Measurements from ENCODE around the gene SNX27. TPM values are rescaled to one million over a fixed set of nuclear protein-coding genes. Genes with fewer than 3 reads are reported as not detected.

The SNX27 gene
- total and polyA plus RNA-seq, 2 donors (not counting 1 experiment from before 2014, with no cell fraction given), result 29.5 to 38.1 TPM

DNA sequence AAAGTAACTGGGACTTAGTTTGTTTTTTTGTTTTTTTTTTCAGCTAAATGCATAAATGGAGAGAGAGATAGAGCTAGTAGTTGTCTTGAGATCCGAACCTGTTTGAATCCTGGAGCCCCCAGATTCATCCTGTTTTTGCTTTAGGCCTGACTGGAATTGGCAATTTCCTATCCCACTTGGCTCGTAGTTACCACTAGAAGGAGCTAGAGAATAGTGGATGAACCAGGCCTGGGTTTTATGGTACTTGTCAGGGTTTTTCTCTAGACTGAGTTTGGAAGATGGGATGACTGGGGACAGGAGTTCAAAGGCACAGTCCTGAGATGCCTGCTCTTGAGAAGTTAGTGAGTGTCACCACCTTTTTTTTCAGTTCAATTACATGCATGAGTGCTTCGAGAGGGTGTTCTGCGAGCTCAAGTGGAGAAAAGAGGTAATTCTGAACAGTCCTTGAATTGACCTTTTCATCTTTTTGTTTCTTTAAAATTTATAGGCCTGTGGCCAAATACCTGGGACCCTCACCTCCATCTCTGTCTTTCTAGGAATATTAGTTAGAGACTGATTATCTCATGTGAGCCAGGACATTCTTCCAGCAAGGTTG is 81.3 kb downstream of the SNX27 start:
- peak; percentile 32 to 60 for DNase-seq (ENCODE audit: low read depth in 2 of 2)
- Histone ChIP-seq H3K4me3 (replicated peaks in 1 of 4; ENCODE audit: control extremely low read depth in 1 of 4, insufficient read depth in 1 of 4, low read depth in 3 of 4, low read length in 4 of 4) (no peak overlapping the region), H3K79me2 (ENCODE audit: control insufficient read depth, insufficient read depth, low read length) (no peaks in the 10 kb centered on the region), H4K20me1 (ENCODE audit: control insufficient read depth, extremely low read depth, insufficient read depth, low read length) (no peaks in the 10 kb centered on the region), H3K36me3 (ENCODE audit: control insufficient read depth, insufficient read depth, low read length) (peaks cover 2% of the 10 kb centered on the region), H2AFZ (ENCODE audit: low read length) (no peak overlapping the region), H3K4me1 (ENCODE audit: control insufficient read depth, extremely low read depth, insufficient read depth, low read length) (no peaks in the 10 kb centered on the region), H3K9ac (ENCODE audit: insufficient read depth, low read length) (no peak overlapping the region), H3K4me2 (ENCODE audit: extremely low read depth, insufficient read depth, low read length) (no peak overlapping the region), H3K27ac (ENCODE audit: insufficient read depth, low read length) (no peak overlapping the region), H3K27me3 (ENCODE audit: control insufficient read depth, insufficient read depth, low read length) (no peaks in the 10 kb centered on the region), H3K9me3 (ENCODE audit: control insufficient read depth, insufficient read depth, low read depth, low read length) (no peaks in the 10 kb centered on the region)
- TF ChIP-seq, protein P1, sequence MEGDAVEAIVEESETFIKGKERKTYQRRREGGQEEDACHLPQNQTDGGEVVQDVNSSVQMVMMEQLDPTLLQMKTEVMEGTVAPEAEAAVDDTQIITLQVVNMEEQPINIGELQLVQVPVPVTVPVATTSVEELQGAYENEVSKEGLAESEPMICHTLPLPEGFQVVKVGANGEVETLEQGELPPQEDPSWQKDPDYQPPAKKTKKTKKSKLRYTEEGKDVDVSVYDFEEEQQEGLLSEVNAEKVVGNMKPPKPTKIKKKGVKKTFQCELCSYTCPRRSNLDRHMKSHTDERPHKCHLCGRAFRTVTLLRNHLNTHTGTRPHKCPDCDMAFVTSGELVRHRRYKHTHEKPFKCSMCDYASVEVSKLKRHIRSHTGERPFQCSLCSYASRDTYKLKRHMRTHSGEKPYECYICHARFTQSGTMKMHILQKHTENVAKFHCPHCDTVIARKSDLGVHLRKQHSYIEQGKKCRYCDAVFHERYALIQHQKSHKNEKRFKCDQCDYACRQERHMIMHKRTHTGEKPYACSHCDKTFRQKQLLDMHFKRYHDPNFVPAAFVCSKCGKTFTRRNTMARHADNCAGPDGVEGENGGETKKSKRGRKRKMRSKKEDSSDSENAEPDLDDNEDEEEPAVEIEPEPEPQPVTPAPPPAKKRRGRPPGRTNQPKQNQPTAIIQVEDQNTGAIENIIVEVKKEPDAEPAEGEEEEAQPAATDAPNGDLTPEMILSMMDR (conservative IDR thresholded peaks at IDR 0.05 in 1 of 2, IDR thresholded peaks at IDR 0.05 in 1 of 2; ENCODE audit: low read depth in 1 of 2, low read length in 2 of 2), result peak; percentile 80 to 81
- no peak for TF ChIP-seq EZH2 (IDR thresholded peaks at IDR 0.05; ENCODE audit: low read length, missing control alignments)

DNA sequence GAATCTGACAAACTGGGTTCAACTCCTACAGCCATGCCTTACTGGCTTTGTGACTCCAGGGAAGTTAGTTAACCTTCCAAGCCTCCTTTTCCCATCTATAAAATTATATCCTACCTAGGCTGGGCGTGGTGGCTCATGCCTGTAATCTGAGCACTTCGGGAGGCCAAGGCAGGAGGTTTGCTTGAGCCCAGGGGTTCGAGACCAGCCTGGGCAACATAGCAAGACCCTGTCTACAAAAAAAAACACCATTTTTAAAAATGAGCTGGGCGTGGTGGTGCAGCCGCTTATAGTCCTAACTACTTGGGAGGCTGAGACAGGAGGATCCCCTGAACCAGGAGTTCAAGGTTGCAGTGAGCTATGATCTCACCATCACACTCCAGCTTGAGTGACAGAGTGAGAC is 89.7 kb downstream of the SNX27 start:
- Histone ChIP-seq H3K4me3 (replicated peaks in 1 of 4; ENCODE audit: control extremely low read depth in 1 of 4, insufficient read depth in 1 of 4, low read depth in 3 of 4, low read length in 4 of 4) (no peak overlapping the region), H3K36me3 (ENCODE audit: control insufficient read depth, insufficient read depth, low read length) (no peaks in the 10 kb centered on the region), H3K27ac (ENCODE audit: insufficient read depth, low read length) (no peak overlapping the region), H3K4me1 (ENCODE audit: control insufficient read depth, extremely low read depth, insufficient read depth, low read length) (no peaks in the 10 kb centered on the region), H3K79me2 (ENCODE audit: control insufficient read depth, insufficient read depth, low read length) (no peaks in the 10 kb centered on the region), H4K20me1 (ENCODE audit: control insufficient read depth, extremely low read depth, insufficient read depth, low read length) (no peaks in the 10 kb centered on the region), H2AFZ (ENCODE audit: low read length) (no peak overlapping the region), H3K9me3 (ENCODE audit: control insufficient read depth, insufficient read depth, low read depth, low read length) (no peaks in the 10 kb centered on the region), H3K9ac (ENCODE audit: insufficient read depth, low read length) (no peak overlapping the region), H3K27me3 (ENCODE audit: control insufficient read depth, insufficient read depth, low read length) (no peaks in the 10 kb centered on the region), H3K4me2 (ENCODE audit: extremely low read depth, insufficient read depth, low read length) (no peak overlapping the region)
- DNase-seq (ENCODE audit: low read depth in 2 of 2), result no peak
- TF ChIP-seq, protein P1 (conservative IDR thresholded peaks at IDR 0.05 in 1 of 2, IDR thresholded peaks at IDR 0.05 in 1 of 2; ENCODE audit: low read depth in 1 of 2, low read length in 2 of 2), result no peak
- no peak for TF ChIP-seq EZH2 (IDR thresholded peaks at IDR 0.05; ENCODE audit: low read length, missing control alignments)

DNA sequence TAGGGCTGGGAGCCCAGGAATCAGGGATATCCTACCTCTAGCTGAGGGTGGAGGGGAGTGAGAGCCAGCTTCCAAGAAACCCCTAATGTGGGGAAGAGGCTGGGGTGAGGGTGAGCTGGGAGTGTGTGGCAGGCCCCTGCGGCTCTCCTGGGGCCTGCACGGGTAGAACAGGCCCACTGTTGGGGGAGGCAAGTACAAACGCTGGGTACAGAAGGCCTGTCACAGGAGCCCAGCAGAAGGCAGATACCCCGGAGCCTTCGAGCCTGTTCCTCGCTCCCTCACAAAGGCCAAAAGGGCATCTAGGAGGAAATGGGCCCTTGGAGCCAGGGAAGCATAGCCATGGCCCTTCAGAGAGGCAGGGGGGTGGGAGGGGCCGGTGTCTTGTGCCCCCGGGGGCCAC is 91.1 kb downstream of the SNX27 start:
- Histone ChIP-seq H4K20me1 (ENCODE audit: control insufficient read depth, extremely low read depth, insufficient read depth, low read length) (no peaks in the 10 kb centered on the region), H3K4me2 (ENCODE audit: extremely low read depth, insufficient read depth, low read length) (no peak overlapping the region), H2AFZ (ENCODE audit: low read length) (no peak overlapping the region), H3K27ac (ENCODE audit: insufficient read depth, low read length) (no peak overlapping the region), H3K4me1 (ENCODE audit: control insufficient read depth, extremely low read depth, insufficient read depth, low read length) (no peaks in the 10 kb centered on the region), H3K79me2 (ENCODE audit: control insufficient read depth, insufficient read depth, low read length) (no peaks in the 10 kb centered on the region), H3K4me3 (replicated peaks in 1 of 4; ENCODE audit: control extremely low read depth in 1 of 4, insufficient read depth in 1 of 4, low read depth in 3 of 4, low read length in 4 of 4) (no peak overlapping the region), H3K27me3 (ENCODE audit: control insufficient read depth, insufficient read depth, low read length) (no peaks in the 10 kb centered on the region), H3K9me3 (ENCODE audit: control insufficient read depth, insufficient read depth, low read depth, low read length) (no peaks in the 10 kb centered on the region), H3K36me3 (ENCODE audit: control insufficient read depth, insufficient read depth, low read length) (no peaks in the 10 kb centered on the region), H3K9ac (ENCODE audit: insufficient read depth, low read length) (no peak overlapping the region)
- TF ChIP-seq EZH2 (IDR thresholded peaks at IDR 0.05; ENCODE audit: low read length, missing control alignments), result no peak
- TF ChIP-seq, protein P1 (conservative IDR thresholded peaks at IDR 0.05 in 1 of 2, IDR thresholded peaks at IDR 0.05 in 1 of 2; ENCODE audit: low read depth in 1 of 2, low read length in 2 of 2), result no peak
- no peak for DNase-seq (ENCODE audit: low read depth in 2 of 2)

All from fibroblast of lung (primary cell).